ENCODE measurements around the gene SCG3.

DNA sequence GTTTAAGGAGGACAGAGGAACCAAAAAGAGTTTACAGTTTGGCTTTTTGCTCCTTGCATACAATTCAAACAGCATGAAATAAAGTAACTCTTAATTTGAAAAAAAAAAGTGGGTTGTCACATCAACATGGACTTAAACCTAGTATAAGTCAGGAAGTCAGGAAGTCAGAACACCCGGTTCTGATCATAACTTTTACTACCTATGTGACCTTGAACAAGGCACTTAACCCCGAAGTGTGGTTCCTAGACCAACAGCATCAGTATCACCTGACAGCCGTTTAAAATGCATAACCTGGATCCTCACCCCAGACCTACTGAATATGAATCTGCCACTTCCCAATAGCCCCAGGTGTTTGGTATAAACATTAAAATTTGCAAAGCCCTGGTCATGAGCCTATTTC lies 37.4 kb downstream of the SCG3 start:
- TF ChIP-seq FOXJ3 (CRISPR knock-in tag; IDR thresholded peaks at IDR 0.05; ENCODE audit: borderline replicate concordance) (no peak), ZNF121 (CRISPR knock-in tag; IDR thresholded peaks at IDR 0.05) (no peak)
- TF ChIP-seq, protein P1, sequence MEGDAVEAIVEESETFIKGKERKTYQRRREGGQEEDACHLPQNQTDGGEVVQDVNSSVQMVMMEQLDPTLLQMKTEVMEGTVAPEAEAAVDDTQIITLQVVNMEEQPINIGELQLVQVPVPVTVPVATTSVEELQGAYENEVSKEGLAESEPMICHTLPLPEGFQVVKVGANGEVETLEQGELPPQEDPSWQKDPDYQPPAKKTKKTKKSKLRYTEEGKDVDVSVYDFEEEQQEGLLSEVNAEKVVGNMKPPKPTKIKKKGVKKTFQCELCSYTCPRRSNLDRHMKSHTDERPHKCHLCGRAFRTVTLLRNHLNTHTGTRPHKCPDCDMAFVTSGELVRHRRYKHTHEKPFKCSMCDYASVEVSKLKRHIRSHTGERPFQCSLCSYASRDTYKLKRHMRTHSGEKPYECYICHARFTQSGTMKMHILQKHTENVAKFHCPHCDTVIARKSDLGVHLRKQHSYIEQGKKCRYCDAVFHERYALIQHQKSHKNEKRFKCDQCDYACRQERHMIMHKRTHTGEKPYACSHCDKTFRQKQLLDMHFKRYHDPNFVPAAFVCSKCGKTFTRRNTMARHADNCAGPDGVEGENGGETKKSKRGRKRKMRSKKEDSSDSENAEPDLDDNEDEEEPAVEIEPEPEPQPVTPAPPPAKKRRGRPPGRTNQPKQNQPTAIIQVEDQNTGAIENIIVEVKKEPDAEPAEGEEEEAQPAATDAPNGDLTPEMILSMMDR (IDR thresholded peaks at IDR 0.05), result no peak

Measured in WTC11 (cell line).